Lower leg skin (tissue), 4 donors: ENCODE results near the gene GALM. TPM values are rescaled to one million over a fixed set of nuclear protein-coding genes. Genes with fewer than 3 reads are reported as not detected.

Experiments used
- DNase-seq, 2 donors: peaks; one replicate each; pipeline ENCODE4 v3.0.0-alpha.2; 2019; ENCODE audit warnings: low spot score in 2 of 2
- H3K4me3 ChIP-seq: fragments of 200-600 bp; sonication (generic); 2 replicates; pipeline ENCODE4 v1.5.1; 2017; ENCODE audit warnings: mild to moderate bottlenecking, low read depth; ENCODE audit not compliant: poor library complexity, severe bottlenecking
- CTCF ChIP-seq, 3 donors: fragments of 450-650 bp; IDR thresholded peaks; one replicate each; pipeline ENCODE4 v1.5.1; 2016; ENCODE audit warnings: antibody characterized with exemption in 3 of 3, mild to moderate bottlenecking in 3 of 3, moderate library complexity in 2 of 3
- POLR2A ChIP-seq, 2 donors: fragments of 450-650 bp; IDR thresholded peaks; one replicate each; pipeline ENCODE4 v1.6.1; 2016 to 2017; ENCODE audit warnings: antibody characterized with exemption in 2 of 2, mild to moderate bottlenecking in 1 of 2, moderate library complexity in 1 of 2
- WGBS, 2 donors: methylation state at CpG; one replicate each; pipeline ENCODE4 v1.1.5; 2018; 5-methylcytosine and 5-hydroxymethylcytosine counted together
- intact Hi-C: fragments of 100-400 bp; cut with DNase I; formaldehyde crosslinking; loops from one replicate; pipeline ENCODE4 v1.15.0; 2023; ENCODE audit warnings: low total_unique reads
- total RNA-seq, 4 donors: library from RNA; depleted of rRNA; stranded (reverse); fragments of >200 nt; gene quantifications; one replicate each; pipeline ENCODE4 v1.1.0, GENCODE V29; 2016

The GALM gene
- total RNA-seq, 4 donors from 2014 or later = 4.0 to 12.1 (median 7.0) TPM

GRCh38 chr2:38653380-38653714 is 12.6 kb upstream of the GALM start:
- no peak overlapping the region for H3K4me3 ChIP-seq
- DNase-seq = no peak
- TF ChIP-seq CTCF (IDR thresholded peaks at IDR 0.05) = no peak
- no peak for TF ChIP-seq POLR2A (IDR thresholded peaks at IDR 0.05)
- 89 to 95% methylated on average over 2 of the region's 2 CpGs for WGBS, 2 donors
- intact Hi-C loops = no loop called here

GRCh38 chr2:38653715-38654527 is 12.0 kb upstream of the GALM start:
- intact Hi-C loops = no loop called here
- no peak overlapping the region for H3K4me3 ChIP-seq
- WGBS, 2 donors = 84 to 89% methylated on average over 10 of the region's 10 CpGs
- TF ChIP-seq POLR2A (IDR thresholded peaks at IDR 0.05) (no peak), CTCF (IDR thresholded peaks at IDR 0.05) (no peak)
- DNase-seq = peak in 1 of 2 donors; percentile 28

GRCh38 chr2:38654528-38655381 is 11.2 kb upstream of the GALM start:
- intact Hi-C loops = no loop called here
- H3K4me3 ChIP-seq = no peak overlapping the region
- DNase-seq = peak in 1 of 2 donors; percentile 82
- TF ChIP-seq POLR2A (IDR thresholded peaks at IDR 0.05) = no peak
- 65 to 79% methylated on average over 13 of the region's 13 CpGs for WGBS, 2 donors

- intact Hi-C loops = no loop called here
- no peak overlapping the region for H3K4me3 ChIP-seq
These were observed 10.5 kb upstream of the GALM start for GRCh38 chr2:38655441-38655840.

GRCh38 chr2:38656866-38657480 is 8.9 kb upstream of the GALM start:
- no peak for DNase-seq
- intact Hi-C loops = no loop called here
- WGBS, 2 donors = 81 to 87% methylated on average over 4 of the region's 4 CpGs

More at GRCh38 chr2:38655441-38655840, 10.5 kb upstream of the GALM start:
- no peak for DNase-seq
- WGBS, 2 donors = 87 to 91% methylated on average over 1 of the region's 1 CpG
- TF ChIP-seq CTCF (IDR thresholded peaks at IDR 0.05) = no peak
- TF ChIP-seq POLR2A (IDR thresholded peaks at IDR 0.05) = no peak

More at GRCh38 chr2:38656866-38657480, 8.9 kb upstream of the GALM start:
- no peak overlapping the region for H3K4me3 ChIP-seq
- TF ChIP-seq POLR2A (IDR thresholded peaks at IDR 0.05) = no peak
- no peak for TF ChIP-seq CTCF (IDR thresholded peaks at IDR 0.05)
